HepG2 (cell line): ENCODE data around the gene SEMA3B. TPM values are rescaled to one million over a fixed set of nuclear protein-coding genes. Genes with fewer than 3 reads are reported as not detected.

Experiments used
- AGO1 ChIP-seq: fragments of 200-400 bp; formaldehyde crosslinking; IDR thresholded peaks from 2 replicates; pipeline ENCODE4 v1.6.1; 2017; ENCODE audit warnings: mild to moderate bottlenecking, low read depth, low read length, moderate library complexity; ENCODE audit not compliant: poor library complexity, severe bottlenecking
- ATF1 ChIP-seq: IDR thresholded peaks from 2 replicates; pipeline ENCODE4 v1.6.1; 2016; ENCODE audit warnings: mild to moderate bottlenecking, control low read depth
- DMAP1 ChIP-seq: IDR thresholded peaks from 2 replicates; pipeline ENCODE4 v1.6.1; 2016
- ETV5 ChIP-seq: IDR thresholded peaks from 2 replicates; pipeline ENCODE4 v1.6.1; 2018; ENCODE audit warnings: missing biosample characterization, missing genetic modification reagents, inconsistent platforms, borderline replicate concordance
- FOXA3 ChIP-seq: IDR thresholded peaks from 2 replicates; pipeline ENCODE4 v1.6.1; 2016; ENCODE audit warnings: missing genetic modification reagents, missing compliant biosample characterization
- GABPA ChIP-seq, 2 experiments: IDR thresholded peaks; 2 replicates each; pipeline ENCODE4 v1.6.1; 2011 to 2016; ENCODE audit warnings: low read depth in 2 of 2, low read length in 1 of 2, missing biosample characterization in 1 of 2, missing genetic modification characterization in 1 of 2
- GATAD2A ChIP-seq: IDR thresholded peaks from 2 replicates; pipeline ENCODE4 v1.6.1; 2016
- KDM4B ChIP-seq: sonication (generic); formaldehyde crosslinking; IDR thresholded peaks from 2 replicates; pipeline ENCODE4 v1.4.0; 2020; ENCODE audit warnings: missing genetic modification reagents
- MAF1 ChIP-seq: sonication (generic); formaldehyde crosslinking; IDR thresholded peaks from 2 replicates; pipeline ENCODE4 v1.5.0; 2020; ENCODE audit warnings: missing genetic modification reagents, borderline replicate concordance
- MEIS2 ChIP-seq: sonication (generic); formaldehyde crosslinking; IDR thresholded peaks from 2 replicates; pipeline ENCODE4 v1.9.0; 2021; ENCODE audit warnings: mild to moderate bottlenecking, missing genetic modification reagents
- MYC ChIP-seq: sonication (generic); formaldehyde crosslinking; IDR thresholded peaks from 2 replicates; pipeline ENCODE4 v1.9.0; 2021; ENCODE audit warnings: missing genetic modification reagents, borderline replicate concordance
- SAP130 ChIP-seq: IDR thresholded peaks from 2 replicates; pipeline ENCODE4 v1.6.1; 2016; ENCODE audit warnings: low read depth
- SP4 ChIP-seq: sonication (generic); formaldehyde crosslinking; IDR thresholded peaks from 2 replicates; pipeline ENCODE4 v1.8.1; 2023; ENCODE audit warnings: mild to moderate bottlenecking, missing genetic modification reagents
- STAG1 ChIP-seq: sonication (generic); formaldehyde crosslinking; IDR thresholded peaks from 2 replicates; pipeline ENCODE4 v1.4.0; 2020; ENCODE audit warnings: missing genetic modification reagents
- TCF7 ChIP-seq: sonication (generic); IDR thresholded peaks from 2 replicates; pipeline ENCODE4 v1.6.1; 2016; ENCODE audit warnings: antibody characterized with exemption, low read depth
- YEATS4 ChIP-seq: sonication (generic); formaldehyde crosslinking; IDR thresholded peaks from 2 replicates; pipeline ENCODE4 v1.4.0; 2020; ENCODE audit warnings: missing genetic modification reagents, borderline replicate concordance
- ZNF263 ChIP-seq: sonication (generic); formaldehyde crosslinking; IDR thresholded peaks from 2 replicates; pipeline ENCODE4 v1.4.0; 2020; ENCODE audit warnings: missing genetic modification reagents
- ZNF292 ChIP-seq: sonication (generic); formaldehyde crosslinking; IDR thresholded peaks from 2 replicates; pipeline ENCODE4 v1.8.1; 2022; ENCODE audit warnings: mild to moderate bottlenecking, low read depth, missing genetic modification reagents, borderline replicate concordance
- ZNF607 ChIP-seq: sonication (generic); formaldehyde crosslinking; IDR thresholded peaks from 2 replicates; pipeline ENCODE4 v1.5.1; 2020; ENCODE audit warnings: missing genetic modification reagents, mild to moderate bottlenecking, borderline replicate concordance
- ZNF781 ChIP-seq: sonication (generic); formaldehyde crosslinking; IDR thresholded peaks from 2 replicates; pipeline ENCODE4 v1.5.1; 2020; ENCODE audit warnings: borderline replicate concordance, mild to moderate bottlenecking, missing genetic modification reagents; ENCODE audit errors: not compliant biosample characterization
- polyA plus RNA-seq, 8 experiments: library from polyadenylated mRNA; depleted of rRNA in 3 of 8; stranded (reverse) in 7 of 8; unstranded in 1 of 8; fragments of >200 nt; fragmentation: Illumina TruSeq in 4 of 8; extraction: Trizol in 4 of 8; gene quantifications; 2 replicates each; pipeline versions ENCODE4 v1.2.1 to v1.2.3, GENCODE V29; 2011 to 2016; ENCODE audit warnings: low read depth in 4 of 8, missing spikeins in 1 of 8, mixed read lengths in 1 of 8; ENCODE audit not compliant: insufficient read depth in 1 of 8
- total RNA-seq, 5 experiments: library from RNA; depleted of rRNA; stranded (reverse); fragments of >200 nt; fragmentation: Illumina TruSeq; extraction: Trizol; gene quantifications; 2 replicates each; pipeline ENCODE4 v1.2.3, GENCODE V29; 2016; ENCODE audit warnings: low read depth in 1 of 5
- TF ChIP-seq, protein P1 (sequence below): sonication (generic); formaldehyde crosslinking; IDR thresholded peaks from 2 replicates; pipeline ENCODE4 v1.4.0; 2020; ENCODE audit warnings: missing genetic modification reagents, borderline replicate concordance
- TF ChIP-seq, protein P2 (sequence below): sonication (generic); formaldehyde crosslinking; IDR thresholded peaks from 2 replicates; pipeline ENCODE4 v1.9.0; 2022; ENCODE audit warnings: missing genetic modification reagents, mild to moderate bottlenecking, borderline replicate concordance

The SEMA3B gene
- total and polyA plus RNA-seq, 2 of the 13 experiments (the other 11 are each of a cell fraction or from before 2014, with no cell fraction given), result 93.2 to 158 TPM

DNA sequence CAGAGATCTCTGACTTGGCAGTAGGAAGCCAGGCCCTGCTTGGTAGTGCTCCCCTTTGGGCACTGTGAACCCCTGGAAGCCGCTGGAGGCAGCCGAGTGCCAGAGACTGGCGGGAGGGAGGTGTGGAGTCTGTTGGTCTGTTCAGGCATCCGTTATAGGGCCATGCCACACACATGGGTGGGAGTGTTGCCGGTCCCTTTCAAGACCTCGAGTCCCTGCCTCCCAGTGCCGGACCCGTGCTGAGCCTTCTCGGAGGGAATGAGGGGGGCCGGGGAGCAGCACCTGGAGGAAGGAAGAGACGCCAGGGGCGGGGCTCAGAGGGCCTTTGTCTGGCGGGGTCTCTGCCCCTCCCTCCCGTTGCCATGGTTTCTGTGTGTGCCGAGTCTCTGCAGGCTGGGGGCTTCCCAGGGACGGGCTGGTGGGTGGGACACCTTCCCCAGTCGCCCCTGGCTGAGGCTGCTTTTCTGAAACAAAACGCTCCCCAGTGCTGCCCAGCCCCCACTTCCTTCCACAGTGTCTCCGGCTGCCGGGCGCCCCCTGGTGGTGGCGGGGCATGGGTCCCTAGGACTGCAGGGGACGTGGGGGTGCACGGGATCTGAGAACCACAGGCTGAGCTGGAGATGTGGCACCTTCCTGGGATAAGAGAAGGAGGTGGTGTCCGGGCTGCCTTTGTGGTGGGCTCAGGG lies 23.0 kb upstream of the SEMA3B start (continued):
- TF ChIP-seq, protein P1, sequence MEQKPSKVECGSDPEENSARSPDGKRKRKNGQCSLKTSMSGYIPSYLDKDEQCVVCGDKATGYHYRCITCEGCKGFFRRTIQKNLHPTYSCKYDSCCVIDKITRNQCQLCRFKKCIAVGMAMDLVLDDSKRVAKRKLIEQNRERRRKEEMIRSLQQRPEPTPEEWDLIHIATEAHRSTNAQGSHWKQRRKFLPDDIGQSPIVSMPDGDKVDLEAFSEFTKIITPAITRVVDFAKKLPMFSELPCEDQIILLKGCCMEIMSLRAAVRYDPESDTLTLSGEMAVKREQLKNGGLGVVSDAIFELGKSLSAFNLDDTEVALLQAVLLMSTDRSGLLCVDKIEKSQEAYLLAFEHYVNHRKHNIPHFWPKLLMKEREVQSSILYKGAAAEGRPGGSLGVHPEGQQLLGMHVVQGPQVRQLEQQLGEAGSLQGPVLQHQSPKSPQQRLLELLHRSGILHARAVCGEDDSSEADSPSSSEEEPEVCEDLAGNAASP, result peak; percentile 45; the same call in 1 of the 2 replicates
- TF ChIP-seq TCF7 (no peak), ZNF292 (CRISPR knock-in tag) (no peak), ATF1 (no peak), STAG1 (CRISPR knock-in tag) (peak; percentile 76), ZNF607 (CRISPR knock-in tag) (0 out of 2 replicates have a peak, but pooled peaks have one; percentile 38), YEATS4 (CRISPR knock-in tag) (peak; percentile 54; the same call in 1 of the 2 replicates), MAF1 (CRISPR knock-in tag) (peak; percentile 42; the same call in 1 of the 2 replicates), DMAP1 (CRISPR knock-in tag) (0 out of 2 replicates have a peak, but pooled peaks have one; percentile 53), GABPA (IDR thresholded peaks at IDR 0.05; ENCODE audit: low read depth, low read length) (peak; percentile 24; the same call in 1 of the 2 replicates), GABPA (CRISPR knock-in tag; IDR thresholded peaks at IDR 0.05; ENCODE audit: low read depth) (peak; percentile 85), MEIS2 (CRISPR knock-in tag) (peak; percentile 65; the same call in 1 of the 2 replicates), ZNF263 (CRISPR knock-in tag) (peak; percentile 67), FOXA3 (CRISPR knock-in tag) (peak; percentile 16; the same call in 1 of the 2 replicates), ZNF781 (CRISPR knock-in tag) (peak; percentile 87), KDM4B (CRISPR knock-in tag) (0 out of 2 replicates have a peak, but pooled peaks have one; percentile 51), AGO1 (no peak), GATAD2A (peak; percentile 58; the same call in 1 of the 2 replicates), SP4 (CRISPR knock-in tag) (peak; percentile 40; the same call in 1 of the 2 replicates), SAP130 (CRISPR knock-in tag) (peak; percentile 71), ETV5 (CRISPR knock-in tag) (peak; percentile 63; the same call in 1 of the 2 replicates), MYC (CRISPR knock-in tag) (peak; percentile 62; the same call in 1 of the 2 replicates)
- TF ChIP-seq, protein P2, sequence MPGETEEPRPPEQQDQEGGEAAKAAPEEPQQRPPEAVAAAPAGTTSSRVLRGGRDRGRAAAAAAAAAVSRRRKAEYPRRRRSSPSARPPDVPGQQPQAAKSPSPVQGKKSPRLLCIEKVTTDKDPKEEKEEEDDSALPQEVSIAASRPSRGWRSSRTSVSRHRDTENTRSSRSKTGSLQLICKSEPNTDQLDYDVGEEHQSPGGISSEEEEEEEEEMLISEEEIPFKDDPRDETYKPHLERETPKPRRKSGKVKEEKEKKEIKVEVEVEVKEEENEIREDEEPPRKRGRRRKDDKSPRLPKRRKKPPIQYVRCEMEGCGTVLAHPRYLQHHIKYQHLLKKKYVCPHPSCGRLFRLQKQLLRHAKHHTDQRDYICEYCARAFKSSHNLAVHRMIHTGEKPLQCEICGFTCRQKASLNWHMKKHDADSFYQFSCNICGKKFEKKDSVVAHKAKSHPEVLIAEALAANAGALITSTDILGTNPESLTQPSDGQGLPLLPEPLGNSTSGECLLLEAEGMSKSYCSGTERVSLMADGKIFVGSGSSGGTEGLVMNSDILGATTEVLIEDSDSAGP (CRISPR knock-in tag), result peak; percentile 80; the same call in 1 of the 2 replicates
